GM12875 (cell line): ENCODE results near the gene ZBTB9.

Source experiments
- H3K4me3 ChIP-seq: one replicate; pipeline ENCODE4 v1.5.1; 2011; ENCODE audit warnings: low read depth, low read length, control low read depth
- TF ChIP-seq, protein P1 (sequence below): IDR thresholded peaks from 2 replicates; pipeline ENCODE4 v1.5.1; 2011; ENCODE audit warnings: low read depth, mild to moderate bottlenecking, control low read depth, inconsistent platforms, low read length, moderate library complexity, borderline replicate concordance; ENCODE audit not compliant: insufficient read depth

The ZBTB9 gene

DNA sequence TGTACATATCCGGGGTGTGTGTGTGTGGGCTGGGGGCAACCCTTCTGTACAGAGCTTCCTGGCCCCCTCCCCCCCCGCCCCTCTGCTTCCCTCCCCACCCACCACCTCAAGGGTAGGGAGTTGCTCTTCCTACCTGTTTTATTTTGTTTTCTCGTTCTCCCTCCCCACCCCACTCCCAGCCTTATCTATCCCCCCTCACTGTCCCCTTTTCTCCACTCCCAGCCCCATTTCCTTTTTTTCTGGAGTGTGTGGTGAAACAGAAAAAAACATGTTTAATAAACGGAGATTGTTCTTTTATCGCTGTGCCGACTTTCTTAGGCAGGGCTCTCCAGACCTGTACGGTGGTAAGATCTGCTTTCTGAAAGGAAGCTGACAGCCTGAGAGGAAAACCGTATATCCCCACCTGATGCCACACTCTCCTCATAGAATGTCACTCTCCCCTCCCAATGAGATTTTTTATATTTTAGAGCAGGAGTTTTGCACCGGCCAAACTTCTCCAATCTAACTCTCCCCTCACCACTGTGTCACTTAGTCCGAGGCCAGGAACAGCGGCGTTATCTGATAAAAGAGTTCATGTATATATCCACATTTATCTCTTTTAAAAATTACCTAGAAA lies 875 bp upstream of the ZBTB9 start:
- TF ChIP-seq, protein P1, sequence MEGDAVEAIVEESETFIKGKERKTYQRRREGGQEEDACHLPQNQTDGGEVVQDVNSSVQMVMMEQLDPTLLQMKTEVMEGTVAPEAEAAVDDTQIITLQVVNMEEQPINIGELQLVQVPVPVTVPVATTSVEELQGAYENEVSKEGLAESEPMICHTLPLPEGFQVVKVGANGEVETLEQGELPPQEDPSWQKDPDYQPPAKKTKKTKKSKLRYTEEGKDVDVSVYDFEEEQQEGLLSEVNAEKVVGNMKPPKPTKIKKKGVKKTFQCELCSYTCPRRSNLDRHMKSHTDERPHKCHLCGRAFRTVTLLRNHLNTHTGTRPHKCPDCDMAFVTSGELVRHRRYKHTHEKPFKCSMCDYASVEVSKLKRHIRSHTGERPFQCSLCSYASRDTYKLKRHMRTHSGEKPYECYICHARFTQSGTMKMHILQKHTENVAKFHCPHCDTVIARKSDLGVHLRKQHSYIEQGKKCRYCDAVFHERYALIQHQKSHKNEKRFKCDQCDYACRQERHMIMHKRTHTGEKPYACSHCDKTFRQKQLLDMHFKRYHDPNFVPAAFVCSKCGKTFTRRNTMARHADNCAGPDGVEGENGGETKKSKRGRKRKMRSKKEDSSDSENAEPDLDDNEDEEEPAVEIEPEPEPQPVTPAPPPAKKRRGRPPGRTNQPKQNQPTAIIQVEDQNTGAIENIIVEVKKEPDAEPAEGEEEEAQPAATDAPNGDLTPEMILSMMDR, result no peak

DNA sequence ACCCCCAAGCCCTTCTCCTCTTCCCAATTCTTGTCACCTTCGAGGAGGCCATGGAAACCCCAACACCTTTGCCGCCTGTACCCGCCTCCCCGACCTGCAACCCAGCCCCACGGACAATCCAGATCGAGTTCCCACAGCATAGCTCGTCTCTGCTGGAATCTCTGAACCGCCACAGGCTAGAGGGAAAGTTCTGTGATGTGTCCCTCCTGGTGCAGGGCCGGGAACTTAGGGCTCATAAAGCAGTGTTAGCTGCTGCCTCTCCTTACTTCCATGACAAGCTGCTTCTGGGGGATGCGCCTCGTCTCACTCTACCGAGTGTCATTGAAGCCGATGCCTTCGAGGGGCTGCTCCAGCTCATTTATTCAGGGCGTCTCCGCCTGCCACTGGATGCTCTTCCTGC lies 675 bp downstream of the ZBTB9 start:
- TF ChIP-seq, protein P1, result no peak
- H3K4me3 ChIP-seq, result peak overlapping the region; percentile 60

More for the DNA sequence above, 875 bp upstream of the ZBTB9 start:
- peak overlapping the region; percentile 60 for H3K4me3 ChIP-seq

DNA sequence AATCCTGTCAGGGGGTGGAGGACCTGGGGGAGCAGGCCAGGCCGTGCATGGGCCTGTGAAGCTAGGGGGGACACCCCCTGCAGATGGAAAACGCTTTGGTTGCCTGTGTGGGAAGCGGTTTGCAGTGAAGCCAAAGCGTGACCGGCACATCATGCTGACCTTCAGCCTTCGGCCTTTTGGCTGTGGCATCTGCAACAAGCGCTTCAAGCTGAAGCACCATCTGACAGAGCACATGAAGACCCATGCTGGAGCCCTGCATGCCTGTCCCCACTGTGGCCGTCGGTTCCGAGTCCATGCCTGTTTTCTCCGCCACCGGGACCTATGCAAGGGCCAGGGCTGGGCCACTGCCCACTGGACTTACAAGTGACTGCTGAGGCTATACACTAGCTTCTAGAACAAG lies 1.8 kb downstream of the ZBTB9 start:
- TF ChIP-seq, protein P1, result no peak
- no peak overlapping the region for H3K4me3 ChIP-seq

DNA sequence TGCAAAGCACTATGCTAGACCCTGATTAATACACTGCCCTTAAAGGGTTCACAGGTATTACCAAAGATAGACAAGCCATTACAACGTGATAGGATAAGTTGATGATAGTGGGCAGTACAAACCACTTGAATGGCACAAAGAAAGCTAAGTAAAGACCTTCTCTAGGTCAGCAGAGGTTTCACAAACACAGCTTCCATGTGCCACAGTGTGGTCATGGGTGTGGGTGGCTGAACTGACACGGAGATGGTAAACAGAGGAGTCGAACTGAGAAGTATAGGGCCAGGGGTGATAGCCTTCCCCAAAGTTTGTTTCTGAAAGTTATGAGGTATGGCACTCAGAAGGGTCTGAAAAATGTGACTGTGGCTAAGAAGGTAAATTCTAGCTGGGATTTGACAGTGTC lies 4.3 kb downstream of the ZBTB9 start:
- TF ChIP-seq, protein P1, result no peak
- no peak overlapping the region for H3K4me3 ChIP-seq

DNA sequence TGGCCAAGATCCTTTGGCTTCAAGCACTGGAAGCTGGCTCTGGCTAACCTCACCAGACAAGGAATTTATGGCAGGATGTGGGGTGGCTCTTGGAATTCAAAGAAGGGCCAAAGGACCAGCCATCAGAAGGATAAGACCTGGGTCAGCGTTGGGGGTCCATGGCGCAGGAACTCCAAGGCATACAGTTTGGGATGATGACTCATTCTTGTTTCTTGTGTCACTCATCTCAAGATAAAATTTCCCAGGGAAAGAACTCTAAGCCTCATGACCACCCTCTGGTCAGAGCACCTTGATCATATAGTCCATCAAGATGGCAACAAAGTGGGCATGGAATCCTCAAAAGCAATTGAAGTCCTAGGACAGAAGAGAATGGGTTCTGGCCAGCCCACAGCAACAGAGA lies 4.8 kb downstream of the ZBTB9 start:
- H3K4me3 ChIP-seq, result no peak overlapping the region

DNA sequence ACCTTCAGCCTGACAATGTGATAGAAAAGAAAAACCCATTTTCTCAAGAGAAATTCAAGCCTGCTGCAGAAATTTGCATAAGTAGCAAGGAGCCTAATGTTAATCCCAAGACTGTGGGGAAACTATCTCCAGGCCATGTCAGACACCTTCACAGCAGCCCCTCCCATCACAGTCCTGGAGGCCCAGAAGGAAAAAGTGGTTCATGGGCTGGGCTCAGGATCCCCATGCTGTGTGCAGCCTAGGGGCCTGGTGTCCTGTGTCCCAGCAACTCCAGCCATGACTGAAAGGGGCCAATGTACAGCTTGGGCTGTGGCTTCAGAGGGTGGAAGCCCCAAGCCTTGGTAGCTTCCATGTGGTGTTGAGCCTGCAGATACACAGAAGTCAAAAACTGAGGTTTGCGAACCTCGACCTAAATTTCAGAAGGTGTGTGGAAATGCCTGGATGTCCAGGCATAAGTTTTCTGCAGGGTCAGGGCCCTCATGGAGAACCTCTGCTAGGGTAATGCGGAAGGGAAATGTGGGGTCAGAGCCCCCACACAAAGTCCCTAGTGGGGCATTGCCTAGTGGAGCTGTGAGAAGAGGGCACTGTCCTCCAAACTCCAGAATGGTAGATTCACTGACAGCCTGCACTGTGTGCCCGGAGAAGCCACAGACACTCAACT lies 11.8 kb downstream of the ZBTB9 start:
- TF ChIP-seq, protein P1, result no peak
- no peak overlapping the region for H3K4me3 ChIP-seq

More for the DNA sequence above, 4.8 kb downstream of the ZBTB9 start:
- TF ChIP-seq, protein P1, result no peak

DNA sequence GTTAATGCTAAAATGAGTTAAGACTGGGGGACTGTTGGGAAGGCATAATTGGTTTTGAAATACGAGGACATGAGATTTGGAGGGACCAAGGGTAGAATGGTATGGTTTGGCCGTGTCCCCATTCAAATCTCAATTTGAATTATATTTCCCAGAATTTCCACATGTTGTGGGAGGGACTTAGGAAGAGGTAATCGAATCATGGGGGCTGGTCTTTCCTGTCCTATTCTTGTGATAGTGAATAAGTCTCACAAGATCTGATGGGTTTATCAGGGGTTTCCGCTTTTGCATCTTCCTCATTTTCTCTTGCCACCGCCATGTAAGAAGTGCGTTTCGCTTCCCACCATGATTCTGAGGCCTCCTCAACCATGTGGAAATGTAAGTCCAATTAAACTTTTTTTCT lies 12.7 kb downstream of the ZBTB9 start:
- no peak overlapping the region for H3K4me3 ChIP-seq
- TF ChIP-seq, protein P1, result no peak
